ENCODE data around the gene ENO4.

ENO4 gene

GRCh38 chr10:116849248-116850057 lies at the start of gene ENO4:
Gene ENO4, plus strand, starts transcription at chr10:116849499. Its CDS starts 68 bp downstream, at chr10:116849567.
- H3K9ac ChIP-seq (ENCODE audit: low read length in 5 of 5) = peak within 1 kb of the TSS in 4 of 5 donors; percentile 53 to 78 (median 66)
- H3K4me3 ChIP-seq (ENCODE audit: low read depth in 1 of 5, low read length in 5 of 5) = peak within 1 kb of the TSS; percentile 67 to 91 (median 86)
- H3K27me3 ChIP-seq (ENCODE audit: control insufficient read depth in 5 of 5, insufficient read depth in 4 of 5, low read length in 5 of 5) = peaks cover 0 to 25% (median 7%) of the 10 kb centered on the region in 5 donors
- no peak within 1 kb of the TSS for H3K27ac ChIP-seq (ENCODE audit: low read depth, low read length)
- H3K4me1 ChIP-seq (ENCODE audit: control insufficient read depth in 5 of 5, insufficient read depth in 5 of 5, low read length in 5 of 5) = peaks cover 2 to 20% (median 18%) of the 10 kb centered on the region in 5 donors
- no peaks in the 10 kb centered on the region for H3K36me3 ChIP-seq (ENCODE audit: control insufficient read depth in 5 of 5, insufficient read depth in 5 of 5, low read length in 5 of 5)
- no peaks in the 10 kb centered on the region for H3K9me3 ChIP-seq (ENCODE audit: control insufficient read depth in 5 of 5, low read length in 5 of 5)

- H3K36me3 ChIP-seq (ENCODE audit: control insufficient read depth in 5 of 5, insufficient read depth in 5 of 5, low read length in 5 of 5) = no peaks in the 10 kb centered on the region
These were observed 48.9 kb upstream of the ENO4 start for GRCh38 chr10:116800286-116800929.

GRCh38 chr10:116801658-116802057 lies 47.6 kb upstream of the ENO4 start:
- no peak overlapping the region for H3K9ac ChIP-seq (ENCODE audit: low read length in 5 of 5)
- no peak overlapping the region for H3K27ac ChIP-seq (ENCODE audit: low read depth, low read length)
- no peak overlapping the region for H3K4me3 ChIP-seq (ENCODE audit: low read depth in 1 of 5, low read length in 5 of 5)

More at GRCh38 chr10:116800286-116800929, 48.9 kb upstream of the ENO4 start:
- no peaks in the 10 kb centered on the region for H3K9me3 ChIP-seq (ENCODE audit: control insufficient read depth in 5 of 5, low read length in 5 of 5)
- H3K9ac ChIP-seq (ENCODE audit: low read length in 5 of 5) = no peak overlapping the region
- H3K4me1 ChIP-seq (ENCODE audit: control insufficient read depth in 5 of 5, insufficient read depth in 5 of 5, low read length in 5 of 5) = peaks cover 0 to 3% (median 0%) of the 10 kb centered on the region in 5 donors
- H3K27me3 ChIP-seq (ENCODE audit: control insufficient read depth in 5 of 5, insufficient read depth in 4 of 5, low read length in 5 of 5) = peaks cover 3 to 33% (median 20%) of the 10 kb centered on the region in 5 donors
- no peak overlapping the region for H3K4me3 ChIP-seq (ENCODE audit: low read depth in 1 of 5, low read length in 5 of 5)
- H3K27ac ChIP-seq (ENCODE audit: low read depth, low read length) = no peak overlapping the region

GRCh38 chr10:116802474-116802873 lies 46.8 kb upstream of the ENO4 start:
- Histone ChIP-seq H3K9ac (ENCODE audit: low read length in 5 of 5) (no peak overlapping the region), H3K27ac (ENCODE audit: low read depth, low read length) (no peak overlapping the region), H3K27me3 (ENCODE audit: control insufficient read depth in 5 of 5, insufficient read depth in 4 of 5, low read length in 5 of 5) (peaks cover 9 to 34% (median 19%) of the 10 kb centered on the region in 5 donors), H3K4me3 (ENCODE audit: low read depth in 1 of 5, low read length in 5 of 5) (peak overlapping the region in 1 of 5 donors; percentile 6), H3K9me3 (ENCODE audit: control insufficient read depth in 5 of 5, low read length in 5 of 5) (no peaks in the 10 kb centered on the region), H3K4me1 (ENCODE audit: control insufficient read depth in 5 of 5, insufficient read depth in 5 of 5, low read length in 5 of 5) (peaks cover 0 to 3% (median 0%) of the 10 kb centered on the region in 5 donors), H3K36me3 (ENCODE audit: control insufficient read depth in 5 of 5, insufficient read depth in 5 of 5, low read length in 5 of 5) (no peaks in the 10 kb centered on the region)

More at GRCh38 chr10:116801658-116802057, 47.6 kb upstream of the ENO4 start:
- Histone ChIP-seq H3K36me3 (ENCODE audit: control insufficient read depth in 5 of 5, insufficient read depth in 5 of 5, low read length in 5 of 5) (no peaks in the 10 kb centered on the region), H3K27me3 (ENCODE audit: control insufficient read depth in 5 of 5, insufficient read depth in 4 of 5, low read length in 5 of 5) (peaks cover 6 to 30% (median 20%) of the 10 kb centered on the region in 5 donors), H3K9me3 (ENCODE audit: control insufficient read depth in 5 of 5, low read length in 5 of 5) (no peaks in the 10 kb centered on the region), H3K4me1 (ENCODE audit: control insufficient read depth in 5 of 5, insufficient read depth in 5 of 5, low read length in 5 of 5) (peaks cover 0 to 3% (median 0%) of the 10 kb centered on the region in 5 donors)

- Histone ChIP-seq H3K4me3 (ENCODE audit: low read depth in 1 of 5, low read length in 5 of 5) (no peak overlapping the region), H3K27me3 (ENCODE audit: control insufficient read depth in 5 of 5, insufficient read depth in 4 of 5, low read length in 5 of 5) (peaks cover 13 to 36% (median 17%) of the 10 kb centered on the region in 5 donors), H3K36me3 (ENCODE audit: control insufficient read depth in 5 of 5, insufficient read depth in 5 of 5, low read length in 5 of 5) (no peaks in the 10 kb centered on the region), H3K4me1 (ENCODE audit: control insufficient read depth in 5 of 5, insufficient read depth in 5 of 5, low read length in 5 of 5) (peaks cover 0 to 3% (median 0%) of the 10 kb centered on the region in 5 donors), H3K27ac (ENCODE audit: low read depth, low read length) (no peak overlapping the region), H3K9me3 (ENCODE audit: control insufficient read depth in 5 of 5, low read length in 5 of 5) (no peaks in the 10 kb centered on the region), H3K9ac (ENCODE audit: low read length in 5 of 5) (no peak overlapping the region)
These were observed 46.4 kb upstream of the ENO4 start for GRCh38 chr10:116802876-116803275.

- Histone ChIP-seq H3K4me3 (ENCODE audit: low read depth in 1 of 5, low read length in 5 of 5) (no peak overlapping the region), H3K9me3 (ENCODE audit: control insufficient read depth in 5 of 5, low read length in 5 of 5) (no peaks in the 10 kb centered on the region), H3K27ac (ENCODE audit: low read depth, low read length) (no peak overlapping the region), H3K36me3 (ENCODE audit: control insufficient read depth in 5 of 5, insufficient read depth in 5 of 5, low read length in 5 of 5) (no peaks in the 10 kb centered on the region), H3K27me3 (ENCODE audit: control insufficient read depth in 5 of 5, insufficient read depth in 4 of 5, low read length in 5 of 5) (peaks cover 15 to 40% (median 20%) of the 10 kb centered on the region in 5 donors), H3K9ac (ENCODE audit: low read length in 5 of 5) (no peak overlapping the region), H3K4me1 (ENCODE audit: control insufficient read depth in 5 of 5, insufficient read depth in 5 of 5, low read length in 5 of 5) (peaks cover 0 to 3% (median 0%) of the 10 kb centered on the region in 5 donors)
These were observed 45.6 kb upstream of the ENO4 start for GRCh38 chr10:116803451-116804249.

GRCh38 chr10:116808706-116809105 lies 40.6 kb upstream of the ENO4 start:
- Histone ChIP-seq H3K27ac (ENCODE audit: low read depth, low read length) (no peak overlapping the region), H3K4me1 (ENCODE audit: control insufficient read depth in 5 of 5, insufficient read depth in 5 of 5, low read length in 5 of 5) (no peaks in the 10 kb centered on the region), H3K27me3 (ENCODE audit: control insufficient read depth in 5 of 5, insufficient read depth in 4 of 5, low read length in 5 of 5) (peaks cover 22 to 34% (median 26%) of the 10 kb centered on the region in 5 donors), H3K36me3 (ENCODE audit: control insufficient read depth in 5 of 5, insufficient read depth in 5 of 5, low read length in 5 of 5) (no peaks in the 10 kb centered on the region), H3K9ac (ENCODE audit: low read length in 5 of 5) (no peak overlapping the region), H3K9me3 (ENCODE audit: control insufficient read depth in 5 of 5, low read length in 5 of 5) (no peaks in the 10 kb centered on the region), H3K4me3 (ENCODE audit: low read depth in 1 of 5, low read length in 5 of 5) (no peak overlapping the region)

GRCh38 chr10:116809483-116810119 lies 39.7 kb upstream of the ENO4 start:
- no peaks in the 10 kb centered on the region for H3K36me3 ChIP-seq (ENCODE audit: control insufficient read depth in 5 of 5, insufficient read depth in 5 of 5, low read length in 5 of 5)
- peaks cover 20 to 29% (median 25%) of the 10 kb centered on the region in 5 donors for H3K27me3 ChIP-seq (ENCODE audit: control insufficient read depth in 5 of 5, insufficient read depth in 4 of 5, low read length in 5 of 5)
- no peak overlapping the region for H3K9ac ChIP-seq (ENCODE audit: low read length in 5 of 5)
- H3K4me1 ChIP-seq (ENCODE audit: control insufficient read depth in 5 of 5, insufficient read depth in 5 of 5, low read length in 5 of 5) = no peaks in the 10 kb centered on the region
- H3K4me3 ChIP-seq (ENCODE audit: low read depth in 1 of 5, low read length in 5 of 5) = peak overlapping the region in 1 of 5 donors; percentile 6
- H3K9me3 ChIP-seq (ENCODE audit: control insufficient read depth in 5 of 5, low read length in 5 of 5) = no peaks in the 10 kb centered on the region
- H3K27ac ChIP-seq (ENCODE audit: low read depth, low read length) = no peak overlapping the region

GRCh38 chr10:116810120-116810500 lies 39.2 kb upstream of the ENO4 start:
- Histone ChIP-seq H3K4me3 (ENCODE audit: low read depth in 1 of 5, low read length in 5 of 5) (no peak overlapping the region), H3K9ac (ENCODE audit: low read length in 5 of 5) (no peak overlapping the region), H3K27me3 (ENCODE audit: control insufficient read depth in 5 of 5, insufficient read depth in 4 of 5, low read length in 5 of 5) (peaks cover 20 to 29% (median 26%) of the 10 kb centered on the region in 5 donors), H3K27ac (ENCODE audit: low read depth, low read length) (no peak overlapping the region), H3K4me1 (ENCODE audit: control insufficient read depth in 5 of 5, insufficient read depth in 5 of 5, low read length in 5 of 5) (no peaks in the 10 kb centered on the region), H3K36me3 (ENCODE audit: control insufficient read depth in 5 of 5, insufficient read depth in 5 of 5, low read length in 5 of 5) (no peaks in the 10 kb centered on the region), H3K9me3 (ENCODE audit: control insufficient read depth in 5 of 5, low read length in 5 of 5) (no peaks in the 10 kb centered on the region)
